ENCODE measurements around the gene PAN3. TPM values are rescaled to one million over a fixed set of nuclear protein-coding genes. Genes with fewer than 3 reads are reported as not detected.

Gene PAN3
- total RNA-seq, 1 donor from 2014 or later = 18.7 TPM

DNA sequence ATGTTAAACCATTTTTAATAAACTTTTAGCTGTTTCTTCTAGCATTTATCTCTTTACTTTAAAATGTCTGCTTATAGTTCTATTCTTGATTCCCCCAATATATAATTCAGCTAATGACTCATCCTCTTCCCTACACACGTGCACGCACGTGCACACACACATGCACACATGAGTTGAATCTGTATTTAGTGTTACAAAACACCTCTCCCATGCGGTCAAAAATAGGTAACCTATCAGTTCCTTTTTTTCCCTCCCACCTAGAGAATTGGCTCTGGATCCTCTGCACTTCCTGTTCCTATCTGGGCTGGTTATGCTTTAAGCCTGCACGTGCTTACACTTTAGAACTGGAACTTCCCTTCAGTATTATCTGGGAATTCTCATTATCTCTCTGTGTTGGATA is 144.1 kb downstream of the PAN3 start:
- DNase-seq (ENCODE audit: low spot score) = no peak
- TF ChIP-seq, protein P1, sequence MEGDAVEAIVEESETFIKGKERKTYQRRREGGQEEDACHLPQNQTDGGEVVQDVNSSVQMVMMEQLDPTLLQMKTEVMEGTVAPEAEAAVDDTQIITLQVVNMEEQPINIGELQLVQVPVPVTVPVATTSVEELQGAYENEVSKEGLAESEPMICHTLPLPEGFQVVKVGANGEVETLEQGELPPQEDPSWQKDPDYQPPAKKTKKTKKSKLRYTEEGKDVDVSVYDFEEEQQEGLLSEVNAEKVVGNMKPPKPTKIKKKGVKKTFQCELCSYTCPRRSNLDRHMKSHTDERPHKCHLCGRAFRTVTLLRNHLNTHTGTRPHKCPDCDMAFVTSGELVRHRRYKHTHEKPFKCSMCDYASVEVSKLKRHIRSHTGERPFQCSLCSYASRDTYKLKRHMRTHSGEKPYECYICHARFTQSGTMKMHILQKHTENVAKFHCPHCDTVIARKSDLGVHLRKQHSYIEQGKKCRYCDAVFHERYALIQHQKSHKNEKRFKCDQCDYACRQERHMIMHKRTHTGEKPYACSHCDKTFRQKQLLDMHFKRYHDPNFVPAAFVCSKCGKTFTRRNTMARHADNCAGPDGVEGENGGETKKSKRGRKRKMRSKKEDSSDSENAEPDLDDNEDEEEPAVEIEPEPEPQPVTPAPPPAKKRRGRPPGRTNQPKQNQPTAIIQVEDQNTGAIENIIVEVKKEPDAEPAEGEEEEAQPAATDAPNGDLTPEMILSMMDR (IDR thresholded peaks at IDR 0.05) = no peak
- H3K27ac Mint-ChIP-seq (ENCODE audit: unreplicated experiment) = no peak overlapping the region

DNA sequence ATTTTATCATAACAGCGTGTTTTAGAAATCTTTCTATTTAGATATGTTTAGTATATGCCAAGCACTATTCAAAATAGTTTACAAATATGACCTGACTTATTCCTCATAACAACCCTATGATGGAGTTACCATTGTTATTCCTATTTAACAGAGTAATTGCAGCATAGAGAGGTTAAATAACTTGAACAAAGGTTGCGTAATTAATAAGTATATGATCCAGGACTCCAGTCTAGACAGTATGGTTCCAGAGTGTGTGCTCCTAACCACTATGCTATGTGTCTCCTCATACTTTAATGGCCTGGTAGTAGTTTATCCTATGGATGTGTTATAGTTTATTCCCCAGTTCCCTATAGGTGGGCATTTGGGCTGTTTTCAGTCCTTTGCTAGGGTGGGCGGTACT is 145.3 kb downstream of the PAN3 start:
- TF ChIP-seq, protein P1 (IDR thresholded peaks at IDR 0.05) = no peak
- peaks cover 17% of the 10 kb centered on the region for H3K36me3 Mint-ChIP-seq (ENCODE audit: low read depth)
- no peaks in the 10 kb centered on the region for H3K9me3 Mint-ChIP-seq (ENCODE audit: low read depth)
- H3K27me3 Mint-ChIP-seq (ENCODE audit: low read depth) = no peaks in the 10 kb centered on the region
- no peak overlapping the region for H3K27ac Mint-ChIP-seq (ENCODE audit: unreplicated experiment)
- H3K4me3 Mint-ChIP-seq (ENCODE audit: unreplicated experiment) = no peak overlapping the region
- no peak for DNase-seq (ENCODE audit: low spot score)
- H3K4me1 Mint-ChIP-seq (ENCODE audit: low read depth) = peaks cover 4% of the 10 kb centered on the region

More for the DNA sequence above, 144.1 kb downstream of the PAN3 start:
- Mint-ChIP-seq H3K27me3 (ENCODE audit: low read depth) (no peaks in the 10 kb centered on the region), H3K4me1 (ENCODE audit: low read depth) (peaks cover 4% of the 10 kb centered on the region), H3K4me3 (ENCODE audit: unreplicated experiment) (no peak overlapping the region), H3K36me3 (ENCODE audit: low read depth) (peaks cover 17% of the 10 kb centered on the region), H3K9me3 (ENCODE audit: low read depth) (no peaks in the 10 kb centered on the region)

DNA sequence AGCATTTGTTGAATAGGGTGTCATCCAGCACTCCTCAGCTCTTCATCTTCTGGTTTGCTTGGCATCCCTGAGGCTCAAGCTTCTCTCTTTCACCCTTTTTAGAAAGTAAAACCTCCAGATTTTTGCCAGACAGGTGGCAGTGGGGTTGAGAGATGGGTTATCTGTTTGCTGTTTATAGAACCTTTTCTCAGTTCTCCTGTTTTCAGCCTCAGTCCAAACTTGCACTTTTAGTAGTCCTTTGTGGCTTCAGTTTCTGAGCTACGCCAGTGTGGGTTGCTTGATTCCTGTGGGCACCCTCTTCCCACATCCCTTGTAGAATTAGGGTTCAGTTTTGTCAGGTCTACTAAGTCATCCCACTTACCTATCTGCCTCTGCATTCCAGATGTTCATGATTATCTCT is 147.9 kb downstream of the PAN3 start:
- Mint-ChIP-seq H3K4me1 (ENCODE audit: low read depth) (peaks cover 11% of the 10 kb centered on the region), H3K36me3 (ENCODE audit: low read depth) (peaks cover 14% of the 10 kb centered on the region), H3K27me3 (ENCODE audit: low read depth) (no peaks in the 10 kb centered on the region)

DNA sequence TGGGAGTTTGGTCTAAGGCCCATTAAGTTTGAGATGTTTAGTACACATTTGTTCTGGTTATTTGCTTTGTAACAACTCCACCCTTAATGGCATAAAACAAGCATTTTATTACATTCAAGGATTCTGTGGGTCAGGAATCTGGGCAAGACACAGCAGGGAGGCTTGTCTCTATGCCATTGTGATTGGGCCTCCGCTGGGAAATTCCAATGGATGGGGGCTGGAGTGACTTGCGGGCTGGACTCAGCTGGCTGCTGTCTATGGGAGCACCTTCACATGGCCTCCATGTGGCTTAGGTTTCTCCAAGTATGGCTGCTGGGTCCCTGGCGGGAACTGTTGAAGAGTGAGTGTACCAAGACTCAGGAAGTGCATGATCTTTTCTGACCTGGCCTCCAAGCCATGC is 159.0 kb downstream of the PAN3 start:
- Mint-ChIP-seq H3K36me3 (ENCODE audit: low read depth) (peaks cover 9% of the 10 kb centered on the region), H3K4me1 (ENCODE audit: low read depth) (peaks cover 9% of the 10 kb centered on the region), H3K27me3 (ENCODE audit: low read depth) (no peaks in the 10 kb centered on the region), H3K27ac (ENCODE audit: unreplicated experiment) (no peak overlapping the region), H3K4me3 (ENCODE audit: unreplicated experiment) (no peak overlapping the region), H3K9me3 (ENCODE audit: low read depth) (no peaks in the 10 kb centered on the region)
- no peak for DNase-seq (ENCODE audit: low spot score)
- TF ChIP-seq, protein P1 (IDR thresholded peaks at IDR 0.05) = no peak

More for the DNA sequence above, 147.9 kb downstream of the PAN3 start:
- no peak for DNase-seq (ENCODE audit: low spot score)
- H3K4me3 Mint-ChIP-seq (ENCODE audit: unreplicated experiment) = no peak overlapping the region
- TF ChIP-seq, protein P1 (IDR thresholded peaks at IDR 0.05) = no peak
- H3K9me3 Mint-ChIP-seq (ENCODE audit: low read depth) = no peaks in the 10 kb centered on the region
- no peak overlapping the region for H3K27ac Mint-ChIP-seq (ENCODE audit: unreplicated experiment)

DNA sequence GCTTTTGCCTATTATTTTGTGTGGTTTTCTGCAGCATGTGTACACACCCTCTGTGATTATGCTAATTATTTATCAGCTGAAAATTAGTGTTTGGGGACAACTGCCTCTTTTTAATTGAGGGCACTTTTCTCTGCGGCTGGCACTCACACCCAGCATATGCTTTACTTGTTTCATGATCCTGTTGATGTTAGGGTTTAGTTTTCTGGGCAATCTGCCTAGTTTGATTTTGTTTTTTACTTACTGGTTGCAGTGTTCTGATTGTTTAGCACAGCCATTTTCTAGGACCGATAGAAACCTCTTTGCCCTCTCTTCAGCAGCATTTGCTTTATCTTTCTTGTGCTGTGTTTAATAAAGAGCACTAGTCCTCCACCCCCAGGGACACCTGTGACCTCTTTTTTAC is 161.6 kb downstream of the PAN3 start:
- Mint-ChIP-seq H3K36me3 (ENCODE audit: low read depth) (peaks cover 5% of the 10 kb centered on the region), H3K4me1 (ENCODE audit: low read depth) (peaks cover 9% of the 10 kb centered on the region), H3K4me3 (ENCODE audit: unreplicated experiment) (no peak overlapping the region), H3K27me3 (ENCODE audit: low read depth) (no peaks in the 10 kb centered on the region), H3K27ac (ENCODE audit: unreplicated experiment) (no peak overlapping the region), H3K9me3 (ENCODE audit: low read depth) (no peaks in the 10 kb centered on the region)
- TF ChIP-seq, protein P1 (IDR thresholded peaks at IDR 0.05) = no peak
- DNase-seq (ENCODE audit: low spot score) = no peak

Measured in chondrocyte (in vitro differentiated cells).